Measurements from ENCODE around the gene SUMO1.

GRCh38 chr2:202237787-202238233, 587 bp downstream of the SUMO1 start:
- no peak for TF ChIP-seq CEBPB (IDR thresholded peaks at IDR 0.05; ENCODE audit: borderline replicate concordance in 1 of 2, low read depth in 2 of 2, low read length in 2 of 2)
- no peak for TF ChIP-seq SMAD1 (IDR thresholded peaks at IDR 0.05; ENCODE audit: low read depth, partially characterized antibody)
- no peak for TF ChIP-seq POLR2A (IDR thresholded peaks at IDR 0.05; ENCODE audit: low read depth, low read length)
